ENCODE data around the gene LATS1. TPM values are rescaled to one million over a fixed set of nuclear protein-coding genes. Genes with fewer than 3 reads are reported as not detected.
"Not testable (repeated sequence)": the region's sequence is repeated elsewhere in the genome, so short reads cannot be mapped to it uniquely, and the experiment has no call there.

LATS1 gene
- total RNA-seq, 1 donor from 2014 or later, result 6.3 TPM

DNA sequence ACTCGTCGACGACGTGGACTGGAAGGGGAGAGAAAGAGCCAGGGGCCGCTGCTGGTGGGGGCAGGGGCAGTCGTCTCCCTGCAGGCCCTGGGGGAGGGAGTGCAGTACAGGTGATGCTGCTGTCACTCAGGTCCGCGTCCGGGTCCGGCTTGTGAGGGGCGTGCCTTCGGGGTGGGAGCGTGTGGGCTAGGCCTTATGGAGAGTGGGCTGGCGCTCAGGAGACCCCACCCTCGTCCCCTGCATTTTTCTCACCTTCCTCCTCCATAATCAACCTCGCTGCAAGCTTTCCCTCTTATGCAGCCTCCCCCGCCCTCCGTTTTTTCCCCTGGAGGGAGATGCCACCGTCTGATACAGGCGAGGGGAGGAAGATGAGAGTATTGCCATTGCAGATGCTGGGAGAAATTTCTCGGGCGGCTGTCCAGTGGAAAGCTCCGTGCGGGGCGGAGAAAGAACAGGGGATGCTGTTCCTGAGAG, 32.3 kb upstream of the LATS1 start:
- peak overlapping the region; percentile 99 for H3K4me3 ChIP-seq (ENCODE audit: low read depth, low read length)
- no peaks in the 10 kb centered on the region for H3K27me3 ChIP-seq (ENCODE audit: control insufficient read depth, insufficient read depth, low read length)
- peak; percentile 35 for DNase-seq (ENCODE audit: low read depth)
- no peaks in the 10 kb centered on the region for H3K36me3 ChIP-seq (ENCODE audit: control insufficient read depth, insufficient read depth, low read length)
- TF ChIP-seq, protein P1, sequence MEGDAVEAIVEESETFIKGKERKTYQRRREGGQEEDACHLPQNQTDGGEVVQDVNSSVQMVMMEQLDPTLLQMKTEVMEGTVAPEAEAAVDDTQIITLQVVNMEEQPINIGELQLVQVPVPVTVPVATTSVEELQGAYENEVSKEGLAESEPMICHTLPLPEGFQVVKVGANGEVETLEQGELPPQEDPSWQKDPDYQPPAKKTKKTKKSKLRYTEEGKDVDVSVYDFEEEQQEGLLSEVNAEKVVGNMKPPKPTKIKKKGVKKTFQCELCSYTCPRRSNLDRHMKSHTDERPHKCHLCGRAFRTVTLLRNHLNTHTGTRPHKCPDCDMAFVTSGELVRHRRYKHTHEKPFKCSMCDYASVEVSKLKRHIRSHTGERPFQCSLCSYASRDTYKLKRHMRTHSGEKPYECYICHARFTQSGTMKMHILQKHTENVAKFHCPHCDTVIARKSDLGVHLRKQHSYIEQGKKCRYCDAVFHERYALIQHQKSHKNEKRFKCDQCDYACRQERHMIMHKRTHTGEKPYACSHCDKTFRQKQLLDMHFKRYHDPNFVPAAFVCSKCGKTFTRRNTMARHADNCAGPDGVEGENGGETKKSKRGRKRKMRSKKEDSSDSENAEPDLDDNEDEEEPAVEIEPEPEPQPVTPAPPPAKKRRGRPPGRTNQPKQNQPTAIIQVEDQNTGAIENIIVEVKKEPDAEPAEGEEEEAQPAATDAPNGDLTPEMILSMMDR (IDR thresholded peaks at IDR 0.05; ENCODE audit: insufficient read depth, low read length, severe bottlenecking), result no peak
- FAIRE-seq, result no peak

DNA sequence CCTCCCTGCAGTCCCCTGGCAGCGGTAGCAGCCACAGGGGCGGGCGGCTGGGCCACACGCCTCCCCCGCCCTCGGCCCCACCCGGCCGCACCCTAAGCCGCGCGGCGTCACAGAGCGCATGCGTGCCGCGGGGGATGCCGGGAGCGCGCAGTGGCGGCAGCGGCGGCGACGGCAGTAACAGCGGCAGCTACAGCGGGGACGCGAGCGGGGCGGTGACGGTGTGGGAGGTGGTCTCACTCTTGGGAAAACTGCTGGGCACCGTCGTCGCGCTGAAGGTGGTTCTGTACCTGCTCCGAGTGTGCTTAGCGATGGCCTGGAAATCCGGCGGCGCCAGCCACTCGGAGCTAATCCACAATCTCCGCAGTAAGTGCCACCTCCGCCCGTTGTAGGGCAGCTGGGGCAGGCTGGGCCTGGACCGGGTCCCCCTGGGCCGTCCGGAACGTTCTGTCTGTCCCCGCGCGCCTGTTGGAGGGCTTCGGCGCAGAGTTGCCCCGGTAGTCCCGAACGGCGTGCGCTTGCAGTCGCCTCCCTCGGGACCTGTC, 31.8 kb upstream of the LATS1 start, which contains the start of gene PCMT1:
PCMT1 (plus strand) TSS at position 148 of the 542 bp plus-strand sequence; CDS start at position 309, 161 bp downstream.
- DNase-seq (ENCODE audit: low read depth) (peak; percentile 78), FAIRE-seq (no peak)
- no peaks in the 10 kb centered on the region for H3K36me3 ChIP-seq (ENCODE audit: control insufficient read depth, insufficient read depth, low read length)
- no peaks in the 10 kb centered on the region for H3K27me3 ChIP-seq (ENCODE audit: control insufficient read depth, insufficient read depth, low read length)
- TF ChIP-seq, protein P1 (IDR thresholded peaks at IDR 0.05; ENCODE audit: insufficient read depth, low read length, severe bottlenecking), result no peak
- H3K4me3 ChIP-seq (ENCODE audit: low read depth, low read length), result peak within 1 kb of the TSS; percentile 99

DNA sequence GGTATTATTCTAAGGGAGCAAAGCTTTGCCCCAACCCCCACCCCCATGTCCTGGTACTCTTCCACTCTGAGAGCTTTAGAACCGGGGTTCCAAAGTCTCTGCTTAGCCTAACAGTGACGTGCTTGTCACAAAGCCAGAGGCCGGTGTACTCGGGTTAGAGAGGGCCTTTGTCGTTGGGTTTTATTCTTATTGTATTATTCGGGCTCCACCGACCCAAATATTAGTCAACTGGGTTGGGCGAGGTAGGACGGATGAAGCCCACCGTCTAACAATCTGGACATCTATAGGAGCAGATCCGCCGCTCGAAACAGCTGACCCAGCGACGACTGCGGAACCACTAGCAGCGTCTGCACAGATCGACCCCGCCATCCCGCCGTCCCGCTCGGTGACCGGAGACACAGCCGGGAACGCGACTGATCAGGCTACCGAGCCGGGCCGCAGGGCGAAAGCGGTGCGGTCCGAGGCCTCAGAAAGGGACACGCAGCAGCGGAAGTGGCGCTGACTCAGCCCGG, 31.2 kb upstream of the LATS1 start:
- not testable (repeated sequence) for H3K27me3 ChIP-seq (ENCODE audit: control insufficient read depth, insufficient read depth, low read length); DNase-seq (ENCODE audit: low read depth); FAIRE-seq; H3K36me3 ChIP-seq (ENCODE audit: control insufficient read depth, insufficient read depth, low read length)
- H3K4me3 ChIP-seq (ENCODE audit: low read depth, low read length), result peak overlapping the region; percentile 99

DNA sequence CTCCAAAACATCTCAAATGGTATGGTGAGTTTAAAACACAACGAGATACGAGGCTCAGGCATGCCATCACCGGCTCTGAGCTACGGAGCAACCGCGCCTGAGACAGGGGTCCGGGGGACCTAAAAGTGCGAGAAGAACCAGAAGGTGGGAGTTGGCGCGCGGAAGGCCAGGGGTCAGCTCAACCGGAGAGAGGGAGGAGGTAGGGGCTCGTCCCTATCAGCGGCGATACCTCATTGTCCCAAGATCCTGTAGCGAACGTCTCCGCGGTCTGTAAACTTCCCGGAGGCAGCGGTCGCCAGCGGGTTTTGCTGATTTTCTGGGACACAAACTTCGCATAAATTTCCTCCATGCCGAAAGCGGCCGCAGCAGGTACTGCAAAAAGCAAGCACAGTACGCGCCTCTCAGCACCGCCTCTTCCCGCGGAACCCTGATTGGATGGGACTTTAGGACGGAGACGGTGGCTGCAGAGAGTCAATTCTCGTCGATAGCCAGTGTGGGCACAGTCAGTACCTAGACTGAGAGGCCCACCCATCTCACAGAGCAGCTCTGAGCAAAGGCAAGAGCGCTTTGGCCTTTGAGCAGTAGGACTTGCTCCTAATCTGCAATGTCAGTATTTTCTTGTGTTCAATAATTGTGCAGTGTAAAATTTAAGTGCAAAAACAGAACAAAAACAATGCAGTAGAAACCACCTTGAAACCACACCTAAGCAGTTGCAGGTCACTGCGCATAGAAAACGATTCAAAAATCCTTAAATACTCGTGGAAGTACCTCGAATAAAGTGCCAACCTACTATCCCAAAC, 28.4 kb upstream of the LATS1 start, which contains the start of gene NUP43:
NUP43 (minus strand) TSS at position 383 of the 800 bp plus-strand sequence; CDS start at position 349, 34 bp downstream.
- Histone ChIP-seq H3K36me3 (ENCODE audit: control insufficient read depth, insufficient read depth, low read length) (peaks cover 3% of the 10 kb centered on the region), H3K27me3 (ENCODE audit: control insufficient read depth, insufficient read depth, low read length) (no peaks in the 10 kb centered on the region), H3K4me3 (ENCODE audit: low read depth, low read length) (peak within 1 kb of the TSS; percentile 98)
- FAIRE-seq (no peak), DNase-seq (ENCODE audit: low read depth) (peak; percentile 87)
- TF ChIP-seq, protein P1 (IDR thresholded peaks at IDR 0.05; ENCODE audit: insufficient read depth, low read length, severe bottlenecking), result peak; percentile 52

DNA sequence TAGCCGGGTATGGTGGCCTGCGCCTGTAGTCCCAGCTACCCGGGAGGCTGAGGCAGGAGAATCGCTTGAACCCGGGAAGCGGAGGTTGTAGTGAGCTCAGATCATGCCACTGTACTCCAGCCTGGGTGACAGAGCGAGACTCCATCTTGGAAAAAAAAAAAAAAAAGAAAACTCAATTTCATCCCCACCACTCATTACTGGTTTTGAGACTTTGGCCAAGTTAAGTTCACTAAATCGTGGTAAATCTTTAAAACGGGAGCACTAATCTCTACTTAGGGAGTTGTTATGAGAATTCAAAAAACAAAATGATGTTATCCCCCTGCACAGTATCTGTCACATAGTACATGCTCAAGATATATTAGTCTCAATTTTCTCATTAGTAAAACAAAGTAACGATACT, 27.4 kb upstream of the LATS1 start:
- H3K4me3 ChIP-seq (ENCODE audit: low read depth, low read length); FAIRE-seq; H3K27me3 ChIP-seq (ENCODE audit: control insufficient read depth, insufficient read depth, low read length): not testable (repeated sequence)

DNA sequence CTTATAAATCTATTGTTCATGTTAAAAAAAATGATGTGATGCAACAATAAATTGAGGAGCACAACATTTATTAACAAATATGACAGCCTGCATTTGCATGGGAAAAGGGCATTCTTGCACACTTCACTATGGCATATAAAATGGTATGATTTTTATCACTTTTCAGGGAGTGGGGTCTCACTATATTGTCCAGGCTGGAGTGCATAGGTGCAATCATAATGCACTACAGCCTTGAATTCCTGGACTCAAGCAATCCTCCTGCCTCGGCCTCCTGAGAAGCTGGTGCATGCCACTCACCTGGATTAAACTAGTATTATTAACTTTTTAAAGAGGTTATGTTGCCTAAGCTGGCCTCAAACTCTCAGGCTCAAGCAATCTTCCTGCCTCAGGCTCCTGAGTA, 17.0 kb upstream of the LATS1 start:
- FAIRE-seq, result no peak

More for the DNA sequence above, 27.4 kb upstream of the LATS1 start:
- not testable (repeated sequence) for H3K36me3 ChIP-seq (ENCODE audit: control insufficient read depth, insufficient read depth, low read length); DNase-seq (ENCODE audit: low read depth)

More for the DNA sequence above, 17.0 kb upstream of the LATS1 start:
- Histone ChIP-seq H3K4me3 (ENCODE audit: low read depth, low read length) (no peak overlapping the region), H3K36me3 (ENCODE audit: control insufficient read depth, insufficient read depth, low read length) (peaks cover 10% of the 10 kb centered on the region), H3K27me3 (ENCODE audit: control insufficient read depth, insufficient read depth, low read length) (no peaks in the 10 kb centered on the region)
- TF ChIP-seq, protein P1 (IDR thresholded peaks at IDR 0.05; ENCODE audit: insufficient read depth, low read length, severe bottlenecking), result no peak
- DNase-seq (ENCODE audit: low read depth), result no peak

Measured in bronchial epithelial cell (primary cell).